GM19025 (cell line): ENCODE measurements around the gene PHC1.
"Not testable (repeated sequence)": the region's sequence is repeated elsewhere in the genome, so short reads cannot be mapped to it uniquely, and the experiment has no call there.

Experiments used
- ATAC-seq: cut with Tn5 transposase; IDR thresholded peaks from one replicate; pipeline ENCODE4 v1.9.1; 2021; ENCODE audit warnings: mild to moderate bottlenecking, low read depth, moderate library complexity; ENCODE audit not compliant: unreplicated experiment

Gene PHC1

GRCh38 chr12:8914033-8914715 lies at the start of gene PHC1:
Gene PHC1, plus strand, starts transcription at chr12:8914509. Its CDS starts 3,169 bp downstream, at chr12:8917678.
- peak; percentile 72 for ATAC-seq

- ATAC-seq = no peak
Observed at GRCh38 chr12:8866429-8866828, 47.9 kb upstream of the PHC1 start.

GRCh38 chr12:8867009-8867408 lies 47.3 kb upstream of the PHC1 start:
- ATAC-seq = no peak

- ATAC-seq = no peak
Observed at GRCh38 chr12:8867786-8868185, 46.5 kb upstream of the PHC1 start.

- ATAC-seq = no peak
Observed at GRCh38 chr12:8870586-8870985, 43.7 kb upstream of the PHC1 start.

- ATAC-seq = no peak
Observed at GRCh38 chr12:8871068-8871467, 43.2 kb upstream of the PHC1 start.

GRCh38 chr12:8876887-8877286 lies 37.4 kb upstream of the PHC1 start:
- ATAC-seq = no peak

GRCh38 chr12:8886502-8887284 lies 27.6 kb upstream of the PHC1 start:
- ATAC-seq = no peak

GRCh38 chr12:8887285-8887715 lies 27.0 kb upstream of the PHC1 start:
- ATAC-seq = no peak

- ATAC-seq = no peak
Observed at GRCh38 chr12:8890313-8891085, 23.8 kb upstream of the PHC1 start.

GRCh38 chr12:8891976-8892375 lies 22.3 kb upstream of the PHC1 start:
- ATAC-seq = no peak

- no peak for ATAC-seq
Observed at GRCh38 chr12:8894378-8894777, 19.9 kb upstream of the PHC1 start.

- ATAC-seq = no peak
Observed at GRCh38 chr12:8894986-8895385, 19.3 kb upstream of the PHC1 start.

- no peak for ATAC-seq
Observed at GRCh38 chr12:8897081-8897480, 17.2 kb upstream of the PHC1 start.

GRCh38 chr12:8899830-8900229 lies 14.5 kb upstream of the PHC1 start:
- ATAC-seq = no peak

- not testable (repeated sequence) for ATAC-seq
Observed at GRCh38 chr12:8902703-8903102, 11.6 kb upstream of the PHC1 start.

- ATAC-seq = no peak
Observed at GRCh38 chr12:8903646-8904045, 10.7 kb upstream of the PHC1 start.

GRCh38 chr12:8904665-8905064 lies 9.6 kb upstream of the PHC1 start:
- no peak for ATAC-seq

GRCh38 chr12:8905546-8905945 lies 8.8 kb upstream of the PHC1 start:
- no peak for ATAC-seq

GRCh38 chr12:8906266-8907180 lies 7.8 kb upstream of the PHC1 start:
- no peak for ATAC-seq
